ENCODE data around the gene CNNM4.
A peak's percentile ranks its signal among the peaks of the same experiment; 100 is the strongest.

CNNM4 gene

DNA sequence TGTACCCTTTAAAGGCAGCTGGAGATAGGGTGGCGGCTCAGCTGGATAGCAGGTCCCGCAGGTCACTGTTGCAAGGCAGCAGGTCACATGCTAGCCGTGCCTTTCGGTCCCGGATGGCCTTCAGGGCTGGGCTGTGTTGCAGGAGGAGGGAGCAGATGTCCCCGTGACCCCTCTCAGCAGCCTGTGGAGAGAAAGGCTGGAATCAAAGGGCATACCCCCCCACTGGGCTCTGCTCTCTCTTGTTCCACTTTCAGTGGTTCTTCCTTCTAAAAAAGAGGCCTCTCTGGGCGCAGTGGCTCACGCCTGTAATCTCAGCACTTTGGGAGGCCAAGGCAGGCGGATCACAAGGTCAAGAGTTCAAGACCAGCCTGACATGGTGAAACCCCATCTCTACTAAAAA, 87.6 kb downstream of the CNNM4 start:
- H3K4me3 ChIP-seq (replicated peaks; ENCODE audit: low read depth, low read length) = no peak overlapping the region
- TF ChIP-seq, protein P1, sequence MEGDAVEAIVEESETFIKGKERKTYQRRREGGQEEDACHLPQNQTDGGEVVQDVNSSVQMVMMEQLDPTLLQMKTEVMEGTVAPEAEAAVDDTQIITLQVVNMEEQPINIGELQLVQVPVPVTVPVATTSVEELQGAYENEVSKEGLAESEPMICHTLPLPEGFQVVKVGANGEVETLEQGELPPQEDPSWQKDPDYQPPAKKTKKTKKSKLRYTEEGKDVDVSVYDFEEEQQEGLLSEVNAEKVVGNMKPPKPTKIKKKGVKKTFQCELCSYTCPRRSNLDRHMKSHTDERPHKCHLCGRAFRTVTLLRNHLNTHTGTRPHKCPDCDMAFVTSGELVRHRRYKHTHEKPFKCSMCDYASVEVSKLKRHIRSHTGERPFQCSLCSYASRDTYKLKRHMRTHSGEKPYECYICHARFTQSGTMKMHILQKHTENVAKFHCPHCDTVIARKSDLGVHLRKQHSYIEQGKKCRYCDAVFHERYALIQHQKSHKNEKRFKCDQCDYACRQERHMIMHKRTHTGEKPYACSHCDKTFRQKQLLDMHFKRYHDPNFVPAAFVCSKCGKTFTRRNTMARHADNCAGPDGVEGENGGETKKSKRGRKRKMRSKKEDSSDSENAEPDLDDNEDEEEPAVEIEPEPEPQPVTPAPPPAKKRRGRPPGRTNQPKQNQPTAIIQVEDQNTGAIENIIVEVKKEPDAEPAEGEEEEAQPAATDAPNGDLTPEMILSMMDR (IDR thresholded peaks at IDR 0.05; ENCODE audit: low read length, missing control alignments) = no peak
- no peak for DNase-seq (ENCODE audit: low read depth)

DNA sequence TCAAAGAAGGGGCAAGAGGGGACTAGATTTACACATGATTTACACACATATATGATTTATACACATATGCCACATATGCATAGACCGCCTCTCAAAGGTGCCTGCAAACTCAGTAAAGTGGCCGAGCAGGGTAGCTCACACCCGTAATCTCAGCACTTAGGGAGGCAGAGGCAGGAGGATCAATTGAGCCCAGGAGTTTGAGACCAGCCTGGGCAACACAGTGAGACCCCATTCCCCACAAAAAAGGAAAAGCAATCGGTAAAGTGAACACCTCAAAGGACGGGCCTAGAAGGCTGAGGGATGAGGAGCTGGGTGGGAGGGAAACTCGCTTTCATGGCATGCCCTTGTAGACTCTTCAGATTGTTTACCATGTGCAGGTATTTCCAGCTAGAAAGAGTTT, 92.0 kb downstream of the CNNM4 start:
- DNase-seq (ENCODE audit: low read depth) = no peak
- H3K4me3 ChIP-seq (replicated peaks; ENCODE audit: low read depth, low read length) = no peak overlapping the region
- TF ChIP-seq, protein P1 (IDR thresholded peaks at IDR 0.05; ENCODE audit: low read length, missing control alignments) = no peak

GRCh38 chr2:96853321-96853720, 92.6 kb downstream of the CNNM4 start:
- H3K4me3 ChIP-seq (replicated peaks; ENCODE audit: low read depth, low read length) = no peak overlapping the region
- TF ChIP-seq, protein P1 (IDR thresholded peaks at IDR 0.05; ENCODE audit: low read length, missing control alignments) = no peak
- no peak for DNase-seq (ENCODE audit: low read depth)

DNA sequence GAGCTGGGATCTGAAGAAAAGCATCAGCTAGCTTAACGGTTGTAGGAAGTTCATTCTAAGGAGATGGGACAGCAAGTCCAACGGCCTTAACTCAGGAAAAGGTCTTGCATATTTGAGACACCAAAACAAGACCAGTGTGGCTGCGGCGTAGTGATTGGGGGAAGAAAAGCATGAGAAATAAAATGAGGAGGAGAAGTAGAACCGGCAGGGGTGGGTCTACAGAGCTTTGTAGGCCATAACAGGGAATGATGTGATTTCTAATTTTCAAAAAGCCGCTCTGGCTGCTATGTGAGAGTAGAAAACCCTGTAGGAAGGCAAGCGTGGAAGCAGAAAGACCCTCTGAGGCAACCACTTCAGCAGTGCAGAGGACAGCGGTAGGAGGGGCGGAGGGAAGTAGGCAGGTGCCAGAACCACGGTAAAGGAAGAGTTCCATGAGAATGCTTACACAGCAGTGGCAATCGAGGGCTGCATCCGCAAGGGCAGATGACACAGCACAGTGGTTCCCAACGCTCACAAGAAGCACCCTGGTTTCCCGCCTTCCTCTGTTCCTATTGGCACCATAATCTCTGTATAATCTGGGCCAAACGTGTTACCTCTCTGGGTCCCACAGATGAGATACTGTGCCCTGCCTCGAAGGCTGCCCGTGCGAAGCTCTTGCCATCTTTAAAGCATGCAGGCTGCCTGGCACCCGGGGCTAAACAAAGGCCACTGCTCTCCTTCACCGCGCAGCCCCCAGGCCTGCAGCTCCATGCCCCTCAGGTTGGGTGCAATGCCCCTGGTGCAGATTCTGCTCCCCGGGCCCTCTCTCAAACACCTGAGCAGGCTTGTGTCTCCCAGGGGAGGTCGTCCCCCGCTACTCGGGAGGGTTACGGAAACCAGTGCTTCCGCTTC, 96.3 kb downstream of the CNNM4 start:
- TF ChIP-seq, protein P1 (IDR thresholded peaks at IDR 0.05; ENCODE audit: low read length, missing control alignments) = no peak
- H3K4me3 ChIP-seq (replicated peaks; ENCODE audit: low read depth, low read length) = peak overlapping the region; percentile 73
- DNase-seq (ENCODE audit: low read depth) = no peak

- TF ChIP-seq, protein P1 (IDR thresholded peaks at IDR 0.05; ENCODE audit: low read length, missing control alignments) = peak; percentile 45
- DNase-seq (ENCODE audit: low read depth) = peak; percentile 99
- peak within 1 kb of the TSS; percentile 73 for H3K4me3 ChIP-seq (replicated peaks; ENCODE audit: low read depth, low read length)
Observed at GRCh38 chr2:96857667-96858372, 97.1 kb downstream of the CNNM4 start, which contains the start of gene ANKRD39. Gene ANKRD39 (minus strand): TSS chr2:96858016. CDS start chr2:96857987, 29 bp downstream.

DNA sequence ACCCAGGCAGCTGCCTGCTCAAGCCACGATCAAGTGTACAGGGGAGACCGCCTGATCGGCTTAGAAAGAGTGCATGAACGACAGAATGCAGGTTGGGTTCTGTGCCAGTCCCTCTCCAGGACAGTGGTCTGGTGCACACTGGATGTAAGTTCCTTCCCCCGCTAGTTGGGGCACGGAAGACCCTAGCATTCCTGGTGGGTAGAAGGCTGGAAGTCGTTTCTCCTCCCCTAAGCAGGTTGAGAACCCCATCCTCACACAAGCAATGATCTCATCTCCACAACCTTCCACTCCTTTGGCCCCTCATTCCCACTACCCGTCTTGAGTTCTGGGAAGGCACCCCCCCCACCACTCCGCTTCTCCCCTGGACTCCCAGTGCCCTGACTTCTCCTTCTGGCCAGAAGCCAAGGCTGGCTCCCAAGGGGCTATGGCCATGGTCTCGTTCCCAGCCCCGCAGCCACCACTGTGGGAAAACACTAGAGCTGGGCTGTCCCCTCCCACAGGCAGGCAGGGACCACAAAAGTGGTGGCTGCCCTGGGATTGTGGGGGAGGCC, 98.5 kb downstream of the CNNM4 start:
- DNase-seq (ENCODE audit: low read depth) = no peak
- TF ChIP-seq, protein P1 (IDR thresholded peaks at IDR 0.05; ENCODE audit: low read length, missing control alignments) = no peak
- no peak overlapping the region for H3K4me3 ChIP-seq (replicated peaks; ENCODE audit: low read depth, low read length)
